HG03469 (cell line): ENCODE measurements around the gene MOGAT3.

ENCODE experiments used
- ATAC-seq: cut with Tn5 transposase; IDR thresholded peaks from one replicate; pipeline ENCODE4 v1.9.1; 2021; ENCODE audit warnings: mild to moderate bottlenecking, moderate library complexity, moderate number of reproducible peaks; ENCODE audit not compliant: unreplicated experiment

MOGAT3 gene

GRCh38 chr7:101162551-101163278, 38.1 kb downstream of the MOGAT3 start:
- no peak for ATAC-seq

DNA sequence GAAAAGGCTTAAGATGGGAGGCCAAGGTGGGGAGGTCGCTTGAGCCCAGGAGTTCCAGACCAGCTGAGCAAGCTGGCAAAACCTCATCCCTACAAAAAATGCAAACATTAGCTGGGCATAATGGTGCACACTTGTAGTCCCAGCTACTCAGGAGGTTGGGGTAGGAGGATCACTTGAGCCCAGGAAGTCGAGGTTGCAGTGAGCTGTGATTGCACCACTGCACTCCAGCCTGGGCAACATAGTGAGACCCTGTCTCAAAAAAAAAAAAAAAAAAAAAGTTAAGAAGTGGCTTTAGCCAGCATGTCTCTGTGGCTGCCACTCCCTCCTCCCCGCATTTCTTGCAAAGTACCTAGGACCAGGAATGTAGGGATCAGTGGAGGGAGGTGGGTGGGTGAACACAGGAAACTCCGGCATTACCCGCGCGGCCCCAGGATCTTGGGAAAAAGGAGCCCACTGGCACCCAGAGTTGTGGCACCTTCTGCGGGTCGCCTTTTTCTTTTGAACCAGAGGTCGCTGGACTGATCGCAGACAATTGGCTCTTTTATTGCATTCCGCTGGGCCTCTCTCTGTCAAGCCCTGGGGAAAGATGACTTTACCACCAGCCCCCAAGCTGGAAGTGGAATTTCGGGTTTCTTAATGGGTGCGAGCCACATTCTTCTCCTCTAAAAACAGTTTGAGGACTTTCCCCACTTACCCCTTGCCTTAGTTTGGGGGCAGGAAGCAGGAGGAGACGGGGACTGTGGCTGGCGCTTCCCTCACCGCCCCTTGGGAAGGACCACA, 39.0 kb downstream of the MOGAT3 start:
- ATAC-seq = no peak

DNA sequence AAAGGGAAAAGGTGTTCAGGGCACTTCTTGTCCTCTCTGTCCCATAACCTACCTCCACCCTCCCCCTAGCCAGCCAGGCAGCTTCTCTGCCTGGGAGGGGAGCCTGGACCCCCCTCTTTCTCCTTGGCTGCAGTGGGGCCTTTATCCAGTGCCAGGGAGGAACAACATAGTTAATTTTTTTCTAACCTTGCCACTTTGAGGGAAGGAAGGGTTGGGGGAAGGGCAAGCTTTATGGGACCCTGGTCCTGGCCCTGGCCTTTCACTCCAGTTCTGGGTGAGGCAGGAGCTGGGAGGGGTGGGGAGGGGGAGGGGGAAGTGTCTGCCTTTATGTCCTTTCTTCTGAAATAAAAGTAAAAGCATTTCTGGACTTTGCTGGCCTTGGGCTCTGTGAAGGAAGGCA, 39.9 kb downstream of the MOGAT3 start:
- no peak for ATAC-seq

DNA sequence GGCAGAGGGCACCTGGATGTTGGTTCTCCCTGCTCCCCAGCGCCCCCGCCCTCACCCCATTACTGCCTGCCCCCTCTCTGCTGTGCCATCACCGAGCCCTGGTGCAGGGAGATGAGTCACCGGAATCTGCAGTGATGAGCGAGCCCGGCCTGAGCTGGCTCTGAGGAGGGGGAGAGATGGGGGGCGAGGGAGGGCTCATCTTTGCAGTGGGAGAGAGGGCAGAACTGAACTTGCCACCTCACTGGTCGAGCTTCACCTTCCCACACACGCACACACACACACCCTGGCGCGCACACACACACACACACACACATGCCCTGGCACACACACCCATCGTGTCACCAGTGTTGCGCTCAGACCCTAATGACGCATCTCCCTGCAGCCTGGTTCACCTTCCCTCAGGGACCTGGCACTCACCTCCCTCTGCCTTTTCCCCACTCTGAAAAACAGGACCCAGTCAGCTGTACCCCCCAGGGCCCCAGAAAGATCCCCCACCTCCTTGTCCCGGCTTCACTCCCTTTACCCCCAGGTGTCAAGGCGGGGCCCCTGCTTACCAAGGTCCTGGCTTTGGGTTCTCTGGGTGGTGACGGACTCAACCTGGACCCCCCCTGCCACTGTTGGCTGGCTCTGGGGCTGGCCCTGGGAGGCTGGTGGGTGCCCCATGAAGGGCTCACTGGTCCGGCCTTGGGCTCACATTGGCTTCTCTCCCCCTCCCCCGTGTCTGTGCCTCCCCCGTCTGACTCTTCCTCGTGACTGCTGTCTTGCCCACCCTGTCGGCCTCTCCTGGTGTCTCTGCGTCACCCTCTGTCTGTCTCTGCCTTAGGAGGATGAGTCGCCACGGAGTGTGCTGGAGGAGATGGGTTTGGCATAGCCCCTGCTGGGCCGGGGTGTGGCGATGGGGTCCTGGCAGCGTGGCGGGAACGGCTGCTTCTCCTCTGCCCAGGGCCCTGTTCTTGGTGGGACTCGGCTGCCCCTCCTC, 40.9 kb downstream of the MOGAT3 start:
- ATAC-seq = no peak

- no peak for ATAC-seq
Observed at GRCh38 chr7:101156866-101157589, 43.8 kb downstream of the MOGAT3 start.

- ATAC-seq = no peak
Observed at GRCh38 chr7:101156277-101156676, 44.6 kb downstream of the MOGAT3 start.

DNA sequence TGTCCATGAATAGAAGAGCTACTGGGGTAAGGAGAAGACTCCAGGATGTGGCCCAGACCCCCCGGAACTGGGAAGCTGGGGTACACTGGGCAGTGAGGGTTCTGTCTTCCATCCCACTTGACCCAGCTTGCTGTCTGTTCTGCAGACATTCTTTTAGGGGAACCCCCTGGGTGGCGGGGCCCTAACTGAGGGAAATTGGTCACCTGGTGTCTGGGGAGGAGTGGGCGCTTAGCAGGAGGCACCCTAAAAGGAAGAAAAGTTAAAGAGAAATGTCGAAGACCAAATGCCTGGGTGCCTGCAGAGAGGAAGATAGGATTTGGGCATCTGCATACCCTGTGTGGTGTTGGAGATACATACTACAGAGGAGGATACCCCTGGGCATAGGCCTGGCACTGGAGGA, 45.5 kb downstream of the MOGAT3 start:
- ATAC-seq = no peak

DNA sequence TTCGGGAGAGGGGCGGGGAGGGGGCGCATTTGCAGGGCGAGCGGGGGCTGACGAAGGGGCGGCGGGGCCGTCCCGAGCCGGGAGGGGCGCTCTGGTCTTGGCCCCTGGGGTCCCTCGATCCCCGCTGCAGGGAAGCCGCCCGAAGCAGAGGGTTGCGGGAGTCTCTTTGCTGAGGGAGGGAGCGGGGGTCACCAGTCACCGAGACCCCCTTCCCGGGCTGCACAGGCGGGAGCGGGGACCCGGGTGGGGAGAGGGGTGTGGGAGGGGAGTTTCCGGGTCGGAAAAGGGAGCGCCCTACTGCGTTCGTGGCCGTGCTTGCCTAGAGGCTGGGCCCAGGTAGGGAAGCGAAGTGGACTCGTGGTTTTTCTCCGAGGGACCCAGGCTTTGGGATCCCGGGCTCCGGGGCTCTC, 46.1 kb downstream of the MOGAT3 start:
- no peak for ATAC-seq

DNA sequence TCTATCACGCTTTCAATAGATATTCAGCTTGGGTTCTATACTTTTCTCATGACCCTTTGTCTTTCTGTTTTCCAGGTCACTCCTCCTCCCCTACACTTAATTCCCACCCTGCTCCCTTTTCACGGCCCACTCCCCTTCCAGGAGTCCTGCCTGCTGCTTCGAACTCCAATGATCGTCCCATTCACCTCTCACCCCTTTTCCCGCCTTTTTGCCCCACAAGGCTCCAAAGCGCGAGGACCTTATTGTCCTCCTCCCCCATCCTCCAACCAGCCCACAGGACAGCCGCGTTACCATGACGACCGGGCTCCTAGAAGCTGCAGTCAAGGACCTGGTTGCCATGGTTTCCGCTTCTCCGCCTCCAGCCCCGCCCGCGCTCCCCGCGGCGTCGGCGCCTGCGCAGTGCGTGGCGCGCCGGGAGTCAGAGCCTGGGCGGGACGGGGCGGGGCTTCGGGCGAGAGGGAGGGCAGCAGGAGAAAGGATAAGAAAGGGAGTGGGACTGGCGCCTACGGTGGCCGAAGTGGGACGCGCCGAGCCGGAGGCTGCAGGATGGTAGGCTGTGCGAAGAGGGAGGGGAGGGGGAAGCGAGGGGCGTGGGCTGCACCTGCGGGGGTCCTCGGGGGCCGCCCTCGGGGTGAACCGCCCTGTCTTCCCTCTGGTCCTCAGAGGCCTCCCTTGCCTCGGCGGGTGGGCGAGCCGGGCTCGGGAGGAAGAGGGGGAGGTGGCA, 46.7 kb downstream of the MOGAT3 start, which contains the start of gene AP1S1:
Gene AP1S1, plus strand, starts transcription at position 508 of the 724 bp plus-strand sequence. Its CDS starts 39 bp downstream, at position 547.
- no peak for ATAC-seq

- ATAC-seq = no peak
Observed at GRCh38 chr7:101151908-101152651, 48.8 kb downstream of the MOGAT3 start.
